ENCODE measurements around the gene ACBD5.

Gene ACBD5

GRCh38 chr10:27253576-27253975, 13.0 kb upstream of the ACBD5 start:
- Histone ChIP-seq H3K18ac (ENCODE audit: low read length) (no peak overlapping the region), H3K23ac (ENCODE audit: low read length) (no peak overlapping the region), H3K4me3 (ENCODE audit: low read depth, low read length) (no peak overlapping the region), H3K79me2 (ENCODE audit: control insufficient read depth, insufficient read depth, low read length, poor library complexity) (no peaks in the 10 kb centered on the region), H3K4ac (ENCODE audit: low read depth, low read length) (no peak overlapping the region), H3K9ac (ENCODE audit: low read length) (no peak overlapping the region), H4K8ac (ENCODE audit: low read depth, low read length) (no peak overlapping the region), H3K36me3 (ENCODE audit: control insufficient read depth in 1 of 2, insufficient read depth in 2 of 2, low read length in 2 of 2) (no peaks in the 10 kb centered on the region), H2BK120ac (ENCODE audit: insufficient read depth, low read length, poor library complexity) (no peak overlapping the region), H2BK12ac (ENCODE audit: low read length) (no peak overlapping the region), H2BK5ac (ENCODE audit: low read depth, low read length, poor library complexity) (no peak overlapping the region), H3K9me3 (ENCODE audit: insufficient read depth, low read depth, low read length) (peaks cover 6% of the 10 kb centered on the region), H2AFZ (ENCODE audit: insufficient read depth, low read length, poor library complexity) (no peak overlapping the region), H3K27me3 (ENCODE audit: insufficient read depth, low read length) (peaks cover 7% of the 10 kb centered on the region), H3K4me2 (ENCODE audit: low read length) (no peak overlapping the region), H3K27ac (ENCODE audit: low read depth, low read length) (no peak overlapping the region), H2AK5ac (ENCODE audit: low read length) (no peak overlapping the region), H3K79me1 (ENCODE audit: low read length) (no peaks in the 10 kb centered on the region), H4K91ac (ENCODE audit: low read depth, low read length) (no peak overlapping the region), H3K4me1 (ENCODE audit: control insufficient read depth in 1 of 2, insufficient read depth in 2 of 2, low read length in 2 of 2) (peaks cover 1 to 4% of the 10 kb centered on the region in 2 experiments), H4K12ac (ENCODE audit: low read depth, low read length) (no peak overlapping the region), H3K14ac (ENCODE audit: low read length) (no peak overlapping the region)
- no peak for DNase-seq
- no CpG with 5 or more reads among the region's 5 CpGs for WGBS (ENCODE audit: extremely low coverage, insufficient coverage, insufficient read length)

DNA sequence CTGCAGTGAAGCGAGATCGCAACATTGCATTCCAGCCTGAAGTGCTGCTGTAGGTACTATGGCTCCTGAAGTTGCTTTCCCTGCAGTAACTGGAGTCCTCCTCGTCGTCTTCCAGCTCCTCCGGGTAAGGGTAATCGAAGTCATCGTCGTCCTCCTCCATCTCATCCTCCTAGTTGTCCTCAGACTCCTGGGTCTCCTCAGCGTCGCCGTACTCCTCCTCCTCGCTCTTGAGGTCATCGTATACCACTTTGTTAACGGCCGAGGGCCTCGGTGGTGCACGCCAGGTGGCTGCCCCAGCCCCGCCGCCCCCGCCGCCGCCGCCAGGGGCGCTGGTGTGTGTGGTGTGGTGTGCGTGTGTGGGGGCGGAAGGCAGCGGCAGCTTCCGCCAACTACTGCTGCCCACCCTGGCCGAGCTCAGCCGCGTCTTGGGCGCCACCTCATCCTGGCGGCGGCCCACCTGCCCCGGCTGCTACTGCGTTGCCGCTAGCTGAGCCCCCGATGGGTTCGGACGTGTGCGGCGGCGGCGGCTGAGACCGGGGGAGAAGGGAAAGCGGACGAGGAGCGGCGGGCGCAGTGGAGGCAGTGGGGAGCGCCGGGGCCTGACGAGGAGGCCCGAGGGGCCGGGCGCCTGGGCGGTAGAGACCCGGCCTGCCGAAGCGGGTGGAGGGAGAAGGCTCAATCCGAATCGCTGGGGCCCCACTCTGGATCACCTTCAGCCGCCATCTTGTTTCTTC, 11.8 kb upstream of the ACBD5 start:
- Histone ChIP-seq H3K14ac (ENCODE audit: low read length) (peak overlapping the region; percentile 44), H3K4me2 (ENCODE audit: low read length) (peak overlapping the region; percentile 52), H2AFZ (ENCODE audit: insufficient read depth, low read length, poor library complexity) (peak overlapping the region; percentile 81), H3K27me3 (ENCODE audit: insufficient read depth, low read length) (no peaks in the 10 kb centered on the region), H3K18ac (ENCODE audit: low read length) (no peak overlapping the region), H4K91ac (ENCODE audit: low read depth, low read length) (peak overlapping the region; percentile 62), H3K79me2 (ENCODE audit: control insufficient read depth, insufficient read depth, low read length, poor library complexity) (no peaks in the 10 kb centered on the region), H3K79me1 (ENCODE audit: low read length) (no peaks in the 10 kb centered on the region), H3K4me3 (ENCODE audit: low read depth, low read length) (peak overlapping the region; percentile 65), H3K4me1 (ENCODE audit: control insufficient read depth in 1 of 2, insufficient read depth in 2 of 2, low read length in 2 of 2) (peaks cover 0 to 4% of the 10 kb centered on the region in 2 experiments), H4K12ac (ENCODE audit: low read depth, low read length) (peak overlapping the region; percentile 59), H2BK12ac (ENCODE audit: low read length) (no peak overlapping the region), H3K36me3 (ENCODE audit: control insufficient read depth in 1 of 2, insufficient read depth in 2 of 2, low read length in 2 of 2) (no peaks in the 10 kb centered on the region), H2BK5ac (ENCODE audit: low read depth, low read length, poor library complexity) (no peak overlapping the region), H3K9ac (ENCODE audit: low read length) (no peak overlapping the region), H4K8ac (ENCODE audit: low read depth, low read length) (peak overlapping the region; percentile 58), H3K27ac (ENCODE audit: low read depth, low read length) (no peak overlapping the region), H2AK5ac (ENCODE audit: low read length) (no peak overlapping the region), H3K4ac (ENCODE audit: low read depth, low read length) (no peak overlapping the region), H3K23ac (ENCODE audit: low read length) (no peak overlapping the region), H3K9me3 (ENCODE audit: insufficient read depth, low read depth, low read length) (peaks cover 6% of the 10 kb centered on the region), H2BK120ac (ENCODE audit: insufficient read depth, low read length, poor library complexity) (no peak overlapping the region)
- WGBS (ENCODE audit: extremely low coverage, insufficient coverage, insufficient read length), result no CpG with 5 or more reads among the region's 63 CpGs
- DNase-seq, result peak; percentile 62 to 87

DNA sequence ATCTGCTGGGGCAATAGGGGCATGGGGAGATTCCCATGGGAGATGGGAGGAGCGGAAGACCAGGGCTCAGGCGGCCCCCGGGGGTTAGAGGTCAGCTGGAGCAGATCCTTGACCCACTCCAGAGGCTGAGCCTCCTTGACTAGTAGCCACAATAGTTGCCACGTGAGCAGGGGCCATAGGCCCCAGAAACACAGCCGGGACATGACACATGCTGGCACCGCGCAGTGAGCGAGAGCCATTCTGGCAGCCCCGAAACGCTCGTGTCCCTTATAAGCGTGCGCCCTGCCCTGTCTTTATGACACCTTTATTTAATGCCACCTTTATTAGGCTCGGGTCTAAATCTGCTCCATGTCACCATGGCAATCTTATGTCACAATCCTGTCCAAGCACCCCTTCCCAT, 11.0 kb upstream of the ACBD5 start:
- Histone ChIP-seq H2BK12ac (ENCODE audit: low read length) (no peak overlapping the region), H2AFZ (ENCODE audit: insufficient read depth, low read length, poor library complexity) (no peak overlapping the region), H2AK5ac (ENCODE audit: low read length) (no peak overlapping the region), H3K4me2 (ENCODE audit: low read length) (no peak overlapping the region), H3K4me1 (ENCODE audit: control insufficient read depth in 1 of 2, insufficient read depth in 2 of 2, low read length in 2 of 2) (peaks cover 0 to 4% of the 10 kb centered on the region in 2 experiments), H3K4me3 (ENCODE audit: low read depth, low read length) (no peak overlapping the region), H3K23ac (ENCODE audit: low read length) (no peak overlapping the region), H3K27ac (ENCODE audit: low read depth, low read length) (no peak overlapping the region), H3K79me2 (ENCODE audit: control insufficient read depth, insufficient read depth, low read length, poor library complexity) (no peaks in the 10 kb centered on the region), H3K18ac (ENCODE audit: low read length) (no peak overlapping the region), H2BK5ac (ENCODE audit: low read depth, low read length, poor library complexity) (no peak overlapping the region), H3K9me3 (ENCODE audit: insufficient read depth, low read depth, low read length) (peaks cover 6% of the 10 kb centered on the region), H4K12ac (ENCODE audit: low read depth, low read length) (no peak overlapping the region), H4K91ac (ENCODE audit: low read depth, low read length) (no peak overlapping the region), H4K8ac (ENCODE audit: low read depth, low read length) (no peak overlapping the region), H3K79me1 (ENCODE audit: low read length) (no peaks in the 10 kb centered on the region), H3K36me3 (ENCODE audit: control insufficient read depth in 1 of 2, insufficient read depth in 2 of 2, low read length in 2 of 2) (no peaks in the 10 kb centered on the region), H3K9ac (ENCODE audit: low read length) (no peak overlapping the region), H3K27me3 (ENCODE audit: insufficient read depth, low read length) (no peaks in the 10 kb centered on the region), H2BK120ac (ENCODE audit: insufficient read depth, low read length, poor library complexity) (no peak overlapping the region), H3K14ac (ENCODE audit: low read length) (no peak overlapping the region), H3K4ac (ENCODE audit: low read depth, low read length) (no peak overlapping the region)
- DNase-seq, result no peak
- WGBS (ENCODE audit: extremely low coverage, insufficient coverage, insufficient read length), result no CpG with 5 or more reads among the region's 14 CpGs

- Histone ChIP-seq H3K4me1 (ENCODE audit: control insufficient read depth in 1 of 2, insufficient read depth in 2 of 2, low read length in 2 of 2) (peaks cover 2 to 6% of the 10 kb centered on the region in 2 experiments), H2AFZ (ENCODE audit: insufficient read depth, low read length, poor library complexity) (no peak overlapping the region), H3K79me2 (ENCODE audit: control insufficient read depth, insufficient read depth, low read length, poor library complexity) (no peaks in the 10 kb centered on the region), H4K91ac (ENCODE audit: low read depth, low read length) (no peak overlapping the region), H2AK5ac (ENCODE audit: low read length) (no peak overlapping the region), H3K27ac (ENCODE audit: low read depth, low read length) (no peak overlapping the region), H3K4me3 (ENCODE audit: low read depth, low read length) (no peak overlapping the region), H3K4ac (ENCODE audit: low read depth, low read length) (no peak overlapping the region), H3K23ac (ENCODE audit: low read length) (no peak overlapping the region), H3K9me3 (ENCODE audit: insufficient read depth, low read depth, low read length) (peaks cover 2% of the 10 kb centered on the region), H2BK12ac (ENCODE audit: low read length) (no peak overlapping the region), H3K18ac (ENCODE audit: low read length) (no peak overlapping the region), H4K12ac (ENCODE audit: low read depth, low read length) (no peak overlapping the region), H3K9ac (ENCODE audit: low read length) (peak overlapping the region; percentile 20), H2BK120ac (ENCODE audit: insufficient read depth, low read length, poor library complexity) (no peak overlapping the region), H3K79me1 (ENCODE audit: low read length) (peaks cover 2% of the 10 kb centered on the region), H3K4me2 (ENCODE audit: low read length) (no peak overlapping the region), H2BK5ac (ENCODE audit: low read depth, low read length, poor library complexity) (no peak overlapping the region), H4K8ac (ENCODE audit: low read depth, low read length) (no peak overlapping the region), H3K36me3 (ENCODE audit: control insufficient read depth in 1 of 2, insufficient read depth in 2 of 2, low read length in 2 of 2) (no peaks in the 10 kb centered on the region), H3K14ac (ENCODE audit: low read length) (no peak overlapping the region), H3K27me3 (ENCODE audit: insufficient read depth, low read length) (no peaks in the 10 kb centered on the region)
- DNase-seq, result peak in 1 of 2 donors; percentile 17
- WGBS (ENCODE audit: extremely low coverage, insufficient coverage, insufficient read length), result no CpG with 5 or more reads among the region's 4 CpGs
Measured at GRCh38 chr10:27248215-27248614, 7.6 kb upstream of the ACBD5 start.
